Measurements from ENCODE around the gene JAKMIP1. TPM values are rescaled to one million over a fixed set of nuclear protein-coding genes. Genes with fewer than 3 reads are reported as not detected.
A peak's percentile ranks its signal among the peaks of the same experiment; 100 is the strongest.
"Not testable (repeated sequence)": the region's sequence is repeated elsewhere in the genome, so short reads cannot be mapped to it uniquely, and the experiment has no call there.

JAKMIP1 gene
- total RNA-seq, 1 donor from 2014 or later: not detected

- intact Hi-C loops (cut with DNase I): no loop called here
- DNase-seq (ENCODE audit: low spot score): no peak
Observed at GRCh38 chr4:6010789-6011188, 189.6 kb downstream of the JAKMIP1 start.

DNA sequence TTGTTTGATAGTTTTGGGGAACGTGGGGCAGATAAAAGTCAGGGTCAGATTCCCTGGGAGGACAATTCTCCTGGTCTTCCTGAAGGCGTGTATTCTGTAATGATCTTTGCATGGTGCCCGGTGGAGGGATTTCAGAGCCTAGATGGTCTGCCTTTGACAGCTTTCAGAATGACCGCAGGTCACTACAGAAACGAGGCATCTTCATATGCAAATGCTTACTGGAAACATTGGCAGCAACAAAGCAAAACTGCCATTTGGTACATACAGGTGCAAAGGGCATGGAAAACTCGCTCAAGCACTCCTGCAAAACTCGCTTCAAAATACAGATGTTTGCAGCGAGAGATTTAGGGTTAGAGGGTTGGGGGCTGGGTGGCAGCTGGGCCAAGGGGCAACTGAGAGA is 190.9 kb downstream of the JAKMIP1 start:
- DNase-seq (ENCODE audit: low spot score): no peak
- intact Hi-C loops (cut with DNase I): no loop called here

GRCh38 chr4:6008766-6009385 is 191.5 kb downstream of the JAKMIP1 start:
- intact Hi-C loops (cut with DNase I): no loop called here
- no peak for DNase-seq (ENCODE audit: low spot score)

- no peak for DNase-seq (ENCODE audit: low spot score)
- intact Hi-C loops (cut with DNase I): no loop called here
Observed at GRCh38 chr4:6008092-6008551, 192.2 kb downstream of the JAKMIP1 start.

DNA sequence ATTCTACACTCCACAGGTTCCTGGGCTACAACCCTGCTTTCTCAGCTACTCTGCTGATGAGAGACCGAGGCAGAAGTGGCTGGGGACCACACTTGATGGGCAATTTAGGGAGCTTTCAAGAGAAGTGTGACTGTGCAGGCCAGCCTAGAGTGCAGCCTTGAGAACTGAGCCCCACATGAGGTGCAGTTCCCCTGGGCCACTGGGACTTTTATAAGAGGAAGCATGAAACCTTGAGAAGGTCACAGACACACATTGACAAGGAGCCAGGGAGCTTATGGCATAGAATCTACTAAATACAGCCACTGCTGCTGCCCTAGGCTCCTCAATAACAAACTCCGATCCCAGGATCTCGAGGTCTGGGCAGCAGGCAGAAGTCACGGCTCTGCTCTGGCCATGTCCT is 195.2 kb downstream of the JAKMIP1 start:
- DNase-seq (ENCODE audit: low spot score): no peak
- intact Hi-C loops (cut with DNase I): no loop called here

DNA sequence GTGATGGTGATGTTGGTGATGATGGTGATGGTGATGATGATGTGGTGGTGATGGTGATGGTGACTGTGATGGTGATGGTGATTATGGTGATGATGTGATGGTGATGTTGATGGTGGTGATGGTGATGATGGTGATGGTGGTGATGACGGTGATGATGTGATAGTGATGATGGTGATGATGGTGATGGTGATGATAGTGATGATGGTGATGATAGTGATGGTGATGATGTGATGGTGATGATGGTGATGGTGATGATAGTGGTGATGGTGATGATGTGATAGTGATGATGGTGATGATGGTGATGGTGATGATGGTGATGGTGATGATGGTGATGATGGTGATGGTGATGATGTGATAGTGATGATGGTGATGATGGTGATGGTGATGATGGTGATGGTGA is 196.9 kb downstream of the JAKMIP1 start:
- intact Hi-C loops (cut with DNase I); DNase-seq (ENCODE audit: low spot score): not testable (repeated sequence)

- intact Hi-C loops (cut with DNase I): no loop called here
- no peak for DNase-seq (ENCODE audit: low spot score)
Observed at GRCh38 chr4:6002926-6003325, 197.4 kb downstream of the JAKMIP1 start.

DNA sequence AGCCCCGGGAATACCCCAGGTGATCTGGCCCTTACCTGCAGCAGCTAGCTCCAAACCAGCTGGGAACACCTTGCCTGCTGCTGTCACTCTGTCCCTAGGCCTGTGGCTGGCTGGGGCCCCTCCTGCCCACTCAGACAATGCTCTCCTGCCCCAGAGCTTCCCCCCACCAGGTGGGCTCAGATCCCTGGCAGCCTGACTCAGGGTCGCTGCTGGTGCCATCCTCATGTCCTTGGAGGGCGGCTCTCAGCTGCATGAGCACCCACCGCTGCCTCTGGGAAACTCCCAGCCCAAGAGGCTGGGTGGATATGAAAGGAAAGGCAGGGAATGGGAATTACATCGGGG is 197.9 kb downstream of the JAKMIP1 start:
- intact Hi-C loops (cut with DNase I): no loop called here
- DNase-seq (ENCODE audit: low spot score): peak; percentile 47

DNA sequence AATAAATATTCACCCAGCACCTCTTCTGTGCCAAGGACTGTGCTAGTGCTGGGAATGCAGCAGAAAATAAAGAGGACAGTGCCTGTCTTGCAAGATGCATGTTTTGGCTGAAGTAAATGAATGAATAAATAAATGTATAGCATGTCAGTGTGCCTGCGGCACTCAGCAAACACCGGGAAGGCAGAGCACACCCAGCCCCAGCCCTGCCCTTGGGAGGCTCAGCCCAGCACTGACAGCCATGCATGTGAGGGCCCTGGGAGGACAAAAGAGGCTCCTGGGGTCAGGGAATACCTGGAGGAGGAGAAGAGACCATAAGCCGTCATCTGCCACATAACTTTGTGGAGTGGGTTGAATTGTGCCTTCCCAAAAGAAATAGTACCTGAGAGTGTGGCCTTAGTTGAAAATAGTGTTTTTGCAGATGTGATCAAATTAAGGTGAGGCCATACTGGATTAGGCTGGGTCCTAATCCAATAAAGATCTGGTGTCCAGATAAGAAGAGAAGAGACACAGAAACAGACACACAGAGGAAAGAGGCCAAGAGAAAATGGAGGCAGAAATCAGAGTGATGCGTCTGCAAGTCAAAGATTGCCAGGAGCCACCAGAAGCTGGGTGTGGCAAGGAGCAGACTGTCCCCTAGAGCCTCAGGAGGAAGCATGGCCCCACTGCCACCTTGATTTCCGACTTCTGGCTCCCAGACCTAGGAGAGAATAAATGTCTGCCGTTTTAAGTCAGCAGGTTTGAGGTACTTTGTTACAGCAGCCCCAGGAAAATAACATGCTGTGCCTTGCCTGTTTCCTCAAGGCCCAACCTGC is 198.5 kb downstream of the JAKMIP1 start:
- intact Hi-C loops (cut with DNase I): no loop called here
- DNase-seq (ENCODE audit: low spot score): peak; percentile 43

- peak; percentile 66 for DNase-seq (ENCODE audit: low spot score)
- intact Hi-C loops (cut with DNase I): loop anchor here (5.0 kb wide), 2 partner anchors 87 to 327 kb away; no protein-coding TSS in a partner anchor
Observed at GRCh38 chr4:5999830-6000365, 200.5 kb downstream of the JAKMIP1 start.

DNA sequence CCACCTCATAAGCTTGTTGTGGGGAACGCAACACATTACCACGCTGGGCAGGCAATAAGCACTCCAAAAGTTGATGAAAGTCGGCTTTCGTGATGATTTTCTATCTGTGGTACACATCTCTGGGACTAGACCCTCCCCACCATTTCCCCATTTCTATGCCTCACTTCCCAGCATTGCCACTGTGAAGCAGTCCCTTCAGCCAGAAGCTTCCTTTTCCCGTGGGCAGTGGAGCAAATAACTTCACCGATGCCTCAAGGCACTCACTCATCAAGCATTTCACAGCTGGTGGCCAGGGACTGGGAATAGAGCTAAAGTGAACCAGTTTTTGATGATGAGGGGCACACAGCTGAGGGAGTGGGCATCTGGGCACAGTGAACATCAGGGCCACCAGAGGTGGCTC is 201.0 kb downstream of the JAKMIP1 start:
- intact Hi-C loops (cut with DNase I): loop anchor here (5.0 kb wide), 2 partner anchors 88 to 328 kb away; no protein-coding TSS in a partner anchor

DNA sequence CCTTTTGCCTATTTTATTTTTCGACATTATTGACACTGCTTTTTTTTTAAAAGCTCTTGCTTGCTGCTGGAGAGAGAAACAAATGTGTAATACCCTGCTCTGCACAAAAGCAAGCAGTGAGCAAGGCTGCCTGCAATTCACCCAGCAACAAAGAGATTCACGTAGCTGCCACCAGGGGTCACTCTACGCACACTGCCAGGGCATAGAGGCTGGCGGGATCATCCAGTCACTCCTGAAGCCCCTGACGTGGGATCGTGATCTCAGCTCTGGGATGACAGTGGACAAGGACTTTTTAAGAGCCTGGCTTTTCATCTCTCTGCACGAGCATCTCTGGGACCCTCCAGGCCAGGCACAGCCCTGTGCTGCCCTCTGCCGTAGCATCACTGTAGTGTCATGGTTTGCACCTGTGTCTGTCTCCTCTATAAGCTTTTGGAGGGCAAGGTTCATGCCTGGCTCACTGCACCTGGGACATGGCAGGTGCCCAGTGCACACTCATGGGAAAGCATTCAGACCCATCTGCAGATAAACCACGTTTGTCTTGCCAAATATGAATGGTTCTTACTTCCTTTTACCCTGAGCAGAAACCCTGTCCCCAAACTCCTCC is 201.9 kb downstream of the JAKMIP1 start:
- DNase-seq (ENCODE audit: low spot score): peak; percentile 77

More for the DNA sequence above, 201.0 kb downstream of the JAKMIP1 start:
- DNase-seq (ENCODE audit: low spot score): no peak

GRCh38 chr4:5996641-5997040 is 203.7 kb downstream of the JAKMIP1 start:
- peak; percentile 44 for DNase-seq (ENCODE audit: low spot score)
- intact Hi-C loops (cut with DNase I): loop anchor here (5.0 kb wide), 2 partner anchors 91 to 331 kb away; no protein-coding TSS in a partner anchor

More for the DNA sequence above, 201.9 kb downstream of the JAKMIP1 start:
- intact Hi-C loops (cut with DNase I): loop anchor here (5.0 kb wide), 2 partner anchors 89 to 329 kb away; no protein-coding TSS in a partner anchor

DNA sequence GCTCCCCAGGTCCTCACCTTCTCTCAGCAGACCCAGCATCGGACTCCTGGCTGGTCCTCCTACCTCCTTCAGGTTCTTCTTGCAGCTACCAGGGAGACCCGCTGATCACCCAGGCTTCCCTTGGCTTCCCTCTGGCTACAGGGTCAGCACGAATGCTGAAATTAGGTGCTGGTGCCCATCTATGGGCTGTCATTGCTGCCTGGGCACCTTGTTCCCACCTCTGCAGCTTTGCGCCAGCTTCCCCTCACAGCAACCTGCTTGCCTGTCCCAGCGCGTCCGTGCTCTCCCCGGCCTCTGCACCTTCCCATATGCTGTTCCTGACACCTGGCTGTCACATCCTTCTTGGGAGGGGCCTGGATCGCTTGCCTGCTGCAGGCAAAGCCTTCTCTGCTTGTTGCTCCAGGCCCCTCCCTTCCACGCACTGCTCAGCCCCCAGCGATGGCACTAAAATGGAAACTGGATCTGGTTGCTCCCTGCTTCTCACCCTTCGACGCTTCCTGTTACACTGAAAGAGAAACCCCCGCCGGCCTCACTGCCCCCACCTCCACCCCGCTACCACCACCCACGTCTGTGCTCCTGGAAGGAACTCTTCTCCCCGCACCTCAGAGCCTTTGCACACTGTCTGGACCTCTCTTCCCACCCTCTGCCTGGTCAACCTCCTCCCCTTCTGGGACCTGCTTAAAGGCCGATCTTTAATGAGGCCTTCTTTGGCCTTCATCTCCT is 204.3 kb downstream of the JAKMIP1 start:
- intact Hi-C loops (cut with DNase I): loop anchor here (5.0 kb wide), 2 partner anchors 91 to 331 kb away; no protein-coding TSS in a partner anchor
- DNase-seq (ENCODE audit: low spot score): peak; percentile 71

DNA sequence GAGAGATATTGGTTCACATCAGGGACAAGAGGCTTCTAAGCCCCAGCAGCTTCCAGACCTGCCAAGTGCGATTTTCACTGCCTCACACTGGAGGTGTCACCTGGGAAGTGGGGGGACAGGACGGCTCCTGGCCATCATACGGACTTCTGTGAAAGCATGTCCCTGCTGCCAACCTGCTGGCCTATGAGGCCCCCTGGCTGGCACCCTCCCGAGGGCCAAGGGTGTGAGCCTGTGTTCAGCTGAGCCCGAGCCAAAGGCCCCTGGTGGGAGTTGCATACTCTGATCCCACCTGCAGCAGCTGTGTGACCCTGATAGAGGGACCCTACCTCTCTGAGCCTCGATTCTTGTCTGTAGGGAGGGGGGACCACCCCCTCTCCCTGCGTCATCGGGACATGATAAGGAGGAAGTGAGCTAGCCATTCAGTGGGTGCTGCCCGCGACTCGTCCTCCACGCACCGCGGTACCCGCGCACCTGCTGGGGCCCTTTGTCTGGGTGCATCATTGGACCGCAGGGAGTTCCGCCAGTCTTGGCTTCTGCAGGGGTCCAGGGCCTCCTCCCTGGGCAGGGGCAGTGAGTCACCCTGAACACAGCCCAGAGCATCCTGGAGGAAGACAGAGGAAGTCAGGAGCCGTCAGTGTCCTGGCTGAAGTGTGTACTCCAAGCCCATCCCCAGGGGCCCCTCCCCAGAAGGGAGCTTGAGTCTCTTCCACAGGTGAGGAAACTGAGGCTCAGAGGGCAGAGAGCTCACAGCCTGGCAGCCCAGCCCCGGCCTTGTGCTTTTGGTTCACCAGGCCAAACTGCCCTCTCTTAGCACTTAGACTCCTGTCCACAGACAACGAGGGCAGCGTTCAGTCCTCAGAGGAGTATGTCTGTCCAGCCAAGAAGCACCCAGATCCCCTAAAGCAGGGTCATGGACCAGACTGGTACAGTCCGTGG is 206.2 kb downstream of the JAKMIP1 start:
- DNase-seq (ENCODE audit: low spot score): peak; percentile 69
- intact Hi-C loops (cut with DNase I): no loop called here

GRCh38 chr4:5993346-5993745 is 207.0 kb downstream of the JAKMIP1 start:
- intact Hi-C loops (cut with DNase I): not testable (repeated sequence)

GRCh38 chr4:5992828-5993321 is 207.5 kb downstream of the JAKMIP1 start:
- intact Hi-C loops (cut with DNase I): no loop called here
- DNase-seq (ENCODE audit: low spot score): peak; percentile 68

More at GRCh38 chr4:5993346-5993745, 207.0 kb downstream of the JAKMIP1 start:
- peak; percentile 39 for DNase-seq (ENCODE audit: low spot score)

Measured in cardiac septum (tissue), 1 donor.